HepG2 (cell line): Measurements from ENCODE around the gene ELFN1. TPM values are rescaled to one million over a fixed set of nuclear protein-coding genes. Genes with fewer than 3 reads are reported as not detected.
A peak's percentile ranks its signal among the peaks of the same experiment; 100 is the strongest.

ENCODE experiments used
- ELF1 ChIP-seq: sonication (generic); formaldehyde crosslinking; IDR thresholded peaks from 2 replicates; pipeline ENCODE4 v1.4.0; 2020; ENCODE audit warnings: missing genetic modification reagents
- HNF4A ChIP-seq: sonication (generic); formaldehyde crosslinking; IDR thresholded peaks from 2 replicates; pipeline ENCODE4 v1.4.0; 2020; ENCODE audit warnings: missing genetic modification reagents
- HNF4G ChIP-seq, 2 experiments: sonication (generic) in 1 of 2; formaldehyde crosslinking in 1 of 2; IDR thresholded peaks; 2 replicates each; pipeline versions ENCODE4 v1.4.0 to v1.6.1; 2011 to 2020; ENCODE audit warnings: borderline replicate concordance in 2 of 2, low read depth in 2 of 2, mild to moderate bottlenecking in 2 of 2, low read length in 1 of 2, missing genetic modification reagents in 1 of 2, moderate library complexity in 1 of 2
- MAFG ChIP-seq: sonication (generic); formaldehyde crosslinking; IDR thresholded peaks from 2 replicates; pipeline ENCODE4 v1.5.1; 2020; ENCODE audit warnings: mild to moderate bottlenecking, missing genetic modification reagents
- MXI1 ChIP-seq: IDR thresholded peaks from 3 replicates; pipeline ENCODE4 v1.6.1; 2012; ENCODE audit warnings: low read depth, low read length, inconsistent platforms, borderline replicate concordance
- NFYB ChIP-seq: sonication (generic); formaldehyde crosslinking; IDR thresholded peaks from 2 replicates; pipeline ENCODE4 v1.4.0; 2020; ENCODE audit warnings: missing genetic modification reagents
- REXO4 ChIP-seq: sonication (generic); formaldehyde crosslinking; IDR thresholded peaks from 2 replicates; pipeline ENCODE4 v1.8.0; 2022; ENCODE audit warnings: missing genetic modification reagents, mild to moderate bottlenecking, borderline replicate concordance
- SALL1 ChIP-seq: sonication (generic); formaldehyde crosslinking; IDR thresholded peaks from 2 replicates; pipeline ENCODE4 v1.8.0; 2022; ENCODE audit warnings: mild to moderate bottlenecking, missing genetic modification reagents
- SRSF1 ChIP-seq: fragments of 200-400 bp; formaldehyde crosslinking; optimal IDR thresholded peaks from 2 replicates; pipeline ENCODE3; 2017; ENCODE audit warnings: mild to moderate bottlenecking, low read depth, low read length, moderate library complexity
- TARDBP ChIP-seq: sonication (generic); formaldehyde crosslinking; IDR thresholded peaks from 2 replicates; pipeline ENCODE4 v1.8.0; 2022; ENCODE audit warnings: mild to moderate bottlenecking, missing genetic modification reagents
- XRCC5 ChIP-seq: fragments of 200-400 bp; formaldehyde crosslinking; optimal IDR thresholded peaks from 2 replicates; pipeline ENCODE3; 2017; ENCODE audit warnings: mild to moderate bottlenecking, low read length
- YY1 ChIP-seq: IDR thresholded peaks from 2 replicates; pipeline ENCODE4 v1.6.1; 2011; ENCODE audit warnings: low read length, low read depth, moderate library complexity, mild to moderate bottlenecking; ENCODE audit not compliant: insufficient read depth, insufficient replicate concordance
- ZFX ChIP-seq: sonication (generic); formaldehyde crosslinking; IDR thresholded peaks from 2 replicates; pipeline ENCODE4 v1.4.0; 2020; ENCODE audit warnings: mild to moderate bottlenecking, low read depth, missing genetic modification reagents, moderate library complexity
- ZNF83 ChIP-seq: sonication (generic); formaldehyde crosslinking; IDR thresholded peaks from 2 replicates; pipeline ENCODE4 v1.4.0; 2020; ENCODE audit warnings: missing genetic modification reagents, mild to moderate bottlenecking, borderline replicate concordance
- polyA plus RNA-seq, 8 experiments: library from polyadenylated mRNA; depleted of rRNA in 3 of 8; stranded (reverse) in 7 of 8; unstranded in 1 of 8; fragments of >200 nt; fragmentation: Illumina TruSeq in 4 of 8; extraction: Trizol in 4 of 8; gene quantifications; 2 replicates each; pipeline versions ENCODE4 v1.2.1 to v1.2.3, GENCODE V29; 2011 to 2016; ENCODE audit warnings: low read depth in 4 of 8, missing spikeins in 1 of 8, mixed read lengths in 1 of 8; ENCODE audit not compliant: insufficient read depth in 1 of 8
- total RNA-seq, 5 experiments: library from RNA; depleted of rRNA; stranded (reverse); fragments of >200 nt; fragmentation: Illumina TruSeq; extraction: Trizol; gene quantifications; 2 replicates each; pipeline ENCODE4 v1.2.3, GENCODE V29; 2016; ENCODE audit warnings: low read depth in 1 of 5
- TF ChIP-seq, protein P1 (sequence below): IDR thresholded peaks from 2 replicates; pipeline ENCODE4 v1.6.1; 2012; ENCODE audit warnings: low read depth, low read length, improper control_type of control experiment
- TF ChIP-seq, protein P2 (sequence below): sonication (generic); formaldehyde crosslinking; IDR thresholded peaks from 2 replicates; pipeline ENCODE4 v1.4.0; 2020; ENCODE audit warnings: missing genetic modification reagents
- TF ChIP-seq, protein P3 (sequence below): sonication (generic); formaldehyde crosslinking; IDR thresholded peaks from 2 replicates; pipeline ENCODE4 v1.4.0; 2020; ENCODE audit warnings: missing genetic modification reagents
- TF ChIP-seq, protein P4 (sequence below): sonication (generic); formaldehyde crosslinking; IDR thresholded peaks from 2 replicates; pipeline ENCODE4 v1.8.0; 2022; ENCODE audit warnings: missing genetic modification reagents, mild to moderate bottlenecking, inconsistent platforms, borderline replicate concordance
- TF ChIP-seq, protein P5 (sequence below): sonication (generic); formaldehyde crosslinking; conservative IDR thresholded peaks from 2 replicates; pipeline ENCODE4 v1.8.0; 2022; ENCODE audit warnings: low read depth, missing genetic modification reagents
- TF ChIP-seq, protein P6 (sequence below): sonication (generic); formaldehyde crosslinking; IDR thresholded peaks from 2 replicates; pipeline ENCODE4 v1.8.0; 2022; ENCODE audit warnings: missing genetic modification reagents, mild to moderate bottlenecking, borderline replicate concordance

The ELFN1 gene
- total and polyA plus RNA-seq, 2 of the 13 experiments (the other 11 are each of a cell fraction or from before 2014, with no cell fraction given), result 0.13 to 0.18 TPM

DNA sequence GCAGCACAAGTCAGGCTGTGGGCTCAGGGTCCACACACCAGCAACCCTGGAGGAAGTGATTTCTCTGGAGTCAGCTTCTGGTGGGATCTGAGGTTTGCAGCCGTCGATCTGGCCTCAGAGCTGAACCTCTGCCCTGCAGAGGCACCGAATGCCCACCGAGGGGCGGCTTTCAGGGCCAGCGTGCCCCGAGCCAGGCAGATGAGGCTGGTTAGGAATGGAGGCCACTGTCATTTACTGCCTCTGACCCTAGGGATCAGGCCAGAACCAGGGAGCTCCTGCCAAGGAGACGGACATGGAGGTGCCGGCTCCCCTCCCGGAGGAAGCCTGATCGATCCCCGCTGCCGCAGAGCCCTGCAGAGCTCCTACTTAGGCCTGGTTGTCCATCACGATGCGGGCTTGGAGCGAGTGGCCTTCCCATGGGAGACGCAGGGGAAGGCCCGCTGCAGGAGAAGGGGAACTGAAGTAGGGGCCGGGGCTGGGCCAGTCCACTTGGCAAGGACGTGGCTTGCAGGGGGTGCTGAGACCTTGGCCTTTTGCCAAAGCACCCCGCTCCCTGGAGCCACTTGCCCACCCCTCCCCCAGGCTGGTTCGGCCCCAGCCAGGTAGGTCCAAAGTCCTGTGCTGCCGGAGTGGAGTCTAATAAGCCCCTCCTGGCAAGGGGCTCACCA is 19.6 kb upstream of the ELFN1 start (continued):
- TF ChIP-seq, protein P1, sequence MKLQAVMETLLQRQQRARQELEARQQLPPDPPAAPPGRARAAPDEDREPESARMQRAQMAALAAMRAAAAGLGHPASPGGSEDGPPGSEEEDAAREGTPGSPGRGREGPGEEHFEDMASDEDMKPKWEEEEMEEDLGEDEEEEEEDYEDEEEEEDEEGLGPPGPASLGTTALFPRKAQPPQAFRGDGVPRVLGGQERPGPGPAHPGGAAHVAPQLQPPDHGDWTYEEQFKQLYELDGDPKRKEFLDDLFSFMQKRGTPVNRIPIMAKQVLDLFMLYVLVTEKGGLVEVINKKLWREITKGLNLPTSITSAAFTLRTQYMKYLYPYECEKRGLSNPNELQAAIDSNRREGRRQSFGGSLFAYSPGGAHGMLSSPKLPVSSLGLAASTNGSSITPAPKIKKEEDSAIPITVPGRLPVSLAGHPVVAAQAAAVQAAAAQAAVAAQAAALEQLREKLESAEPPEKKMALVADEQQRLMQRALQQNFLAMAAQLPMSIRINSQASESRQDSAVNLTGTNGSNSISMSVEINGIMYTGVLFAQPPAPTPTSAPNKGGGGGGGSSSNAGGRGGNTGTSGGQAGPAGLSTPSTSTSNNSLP, result no peak
- TF ChIP-seq MXI1, result no peak
- TF ChIP-seq HNF4G (IDR thresholded peaks at IDR 0.05; ENCODE audit: borderline replicate concordance, low read depth, low read length), result no peak
- TF ChIP-seq HNF4G (CRISPR knock-in tag; IDR thresholded peaks at IDR 0.05; ENCODE audit: borderline replicate concordance, low read depth), result no peak; the same call in 1 of the 2 replicates
- no peak for TF ChIP-seq NFYB (CRISPR knock-in tag)
- TF ChIP-seq, protein P2, sequence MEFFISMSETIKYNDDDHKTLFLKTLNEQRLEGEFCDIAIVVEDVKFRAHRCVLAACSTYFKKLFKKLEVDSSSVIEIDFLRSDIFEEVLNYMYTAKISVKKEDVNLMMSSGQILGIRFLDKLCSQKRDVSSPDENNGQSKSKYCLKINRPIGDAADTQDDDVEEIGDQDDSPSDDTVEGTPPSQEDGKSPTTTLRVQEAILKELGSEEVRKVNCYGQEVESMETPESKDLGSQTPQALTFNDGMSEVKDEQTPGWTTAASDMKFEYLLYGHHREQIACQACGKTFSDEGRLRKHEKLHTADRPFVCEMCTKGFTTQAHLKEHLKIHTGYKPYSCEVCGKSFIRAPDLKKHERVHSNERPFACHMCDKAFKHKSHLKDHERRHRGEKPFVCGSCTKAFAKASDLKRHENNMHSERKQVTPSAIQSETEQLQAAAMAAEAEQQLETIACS (CRISPR knock-in tag), result no peak
- no peak for TF ChIP-seq TARDBP (CRISPR knock-in tag)
- TF ChIP-seq ELF1 (CRISPR knock-in tag), result no peak
- TF ChIP-seq, protein P3, sequence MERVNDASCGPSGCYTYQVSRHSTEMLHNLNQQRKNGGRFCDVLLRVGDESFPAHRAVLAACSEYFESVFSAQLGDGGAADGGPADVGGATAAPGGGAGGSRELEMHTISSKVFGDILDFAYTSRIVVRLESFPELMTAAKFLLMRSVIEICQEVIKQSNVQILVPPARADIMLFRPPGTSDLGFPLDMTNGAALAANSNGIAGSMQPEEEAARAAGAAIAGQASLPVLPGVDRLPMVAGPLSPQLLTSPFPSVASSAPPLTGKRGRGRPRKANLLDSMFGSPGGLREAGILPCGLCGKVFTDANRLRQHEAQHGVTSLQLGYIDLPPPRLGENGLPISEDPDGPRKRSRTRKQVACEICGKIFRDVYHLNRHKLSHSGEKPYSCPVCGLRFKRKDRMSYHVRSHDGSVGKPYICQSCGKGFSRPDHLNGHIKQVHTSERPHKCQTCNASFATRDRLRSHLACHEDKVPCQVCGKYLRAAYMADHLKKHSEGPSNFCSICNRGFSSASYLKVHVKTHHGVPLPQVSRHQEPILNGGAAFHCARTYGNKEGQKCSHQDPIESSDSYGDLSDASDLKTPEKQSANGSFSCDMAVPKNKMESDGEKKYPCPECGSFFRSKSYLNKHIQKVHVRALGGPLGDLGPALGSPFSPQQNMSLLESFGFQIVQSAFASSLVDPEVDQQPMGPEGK, result peak; percentile 30; the same call in 1 of the 2 replicates
- peak; percentile 31; the same call in 1 of the 2 replicates for TF ChIP-seq ZFX
- TF ChIP-seq SALL1 (CRISPR knock-in tag), result 0 out of 2 replicates have a peak, but pooled peaks have one; percentile 38
- TF ChIP-seq YY1, result no peak
- no peak for TF ChIP-seq ZNF83 (CRISPR knock-in tag)
- TF ChIP-seq, protein P4, sequence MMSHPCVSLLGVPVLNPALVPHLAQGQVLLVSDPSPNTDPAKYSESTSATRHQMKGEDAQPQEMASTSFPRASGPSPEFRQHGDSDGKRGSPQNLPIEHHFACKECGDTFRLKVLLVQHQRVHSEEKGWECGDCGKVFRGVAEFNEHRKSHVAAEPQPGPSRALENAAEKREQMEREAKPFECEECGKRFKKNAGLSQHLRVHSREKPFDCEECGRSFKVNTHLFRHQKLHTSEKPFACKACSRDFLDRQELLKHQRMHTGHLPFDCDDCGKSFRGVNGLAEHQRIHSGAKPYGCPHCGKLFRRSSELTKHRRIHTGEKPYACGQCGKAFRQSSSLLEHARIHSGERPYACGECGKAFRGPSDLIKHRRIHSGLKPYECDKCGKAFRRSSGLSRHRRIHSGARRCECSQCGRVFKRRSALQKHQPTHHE (CRISPR knock-in tag), result no peak
- TF ChIP-seq, protein P5, sequence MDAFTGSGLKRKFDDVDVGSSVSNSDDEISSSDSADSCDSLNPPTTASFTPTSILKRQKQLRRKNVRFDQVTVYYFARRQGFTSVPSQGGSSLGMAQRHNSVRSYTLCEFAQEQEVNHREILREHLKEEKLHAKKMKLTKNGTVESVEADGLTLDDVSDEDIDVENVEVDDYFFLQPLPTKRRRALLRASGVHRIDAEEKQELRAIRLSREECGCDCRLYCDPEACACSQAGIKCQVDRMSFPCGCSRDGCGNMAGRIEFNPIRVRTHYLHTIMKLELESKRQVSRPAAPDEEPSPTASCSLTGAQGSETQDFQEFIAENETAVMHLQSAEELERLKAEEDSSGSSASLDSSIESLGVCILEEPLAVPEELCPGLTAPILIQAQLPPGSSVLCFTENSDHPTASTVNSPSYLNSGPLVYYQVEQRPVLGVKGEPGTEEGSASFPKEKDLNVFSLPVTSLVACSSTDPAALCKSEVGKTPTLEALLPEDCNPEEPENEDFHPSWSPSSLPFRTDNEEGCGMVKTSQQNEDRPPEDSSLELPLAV (CRISPR knock-in tag), result no peak
- no peak for TF ChIP-seq MAFG
- TF ChIP-seq, protein P6, sequence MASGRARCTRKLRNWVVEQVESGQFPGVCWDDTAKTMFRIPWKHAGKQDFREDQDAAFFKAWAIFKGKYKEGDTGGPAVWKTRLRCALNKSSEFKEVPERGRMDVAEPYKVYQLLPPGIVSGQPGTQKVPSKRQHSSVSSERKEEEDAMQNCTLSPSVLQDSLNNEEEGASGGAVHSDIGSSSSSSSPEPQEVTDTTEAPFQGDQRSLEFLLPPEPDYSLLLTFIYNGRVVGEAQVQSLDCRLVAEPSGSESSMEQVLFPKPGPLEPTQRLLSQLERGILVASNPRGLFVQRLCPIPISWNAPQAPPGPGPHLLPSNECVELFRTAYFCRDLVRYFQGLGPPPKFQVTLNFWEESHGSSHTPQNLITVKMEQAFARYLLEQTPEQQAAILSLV (CRISPR knock-in tag), result no peak
- TF ChIP-seq SRSF1, result no peak
- TF ChIP-seq REXO4 (CRISPR knock-in tag), result no peak
- TF ChIP-seq XRCC5, result no peak
- TF ChIP-seq HNF4A (CRISPR knock-in tag), result peak; percentile 78
